Measurements from ENCODE around the gene HOXC6. TPM values are rescaled to one million over a fixed set of nuclear protein-coding genes. Genes with fewer than 3 reads are reported as not detected.
A peak's percentile ranks its signal among the peaks of the same experiment; 100 is the strongest.

The HOXC6 gene
- polyA plus RNA-seq, 6 donors from 2014 or later, result not detected

GRCh38 chr12:54009171-54010052, 18.8 kb upstream of the HOXC6 start:
- DNase-seq (no peak), ATAC-seq (ENCODE audit: low read depth in 2 of 2) (no peak)
- peak overlapping the region in 7 of 8 donors; percentile 62 to 90 (median 69) for H3K4me3 Mint-ChIP-seq
- H3K27me3 Mint-ChIP-seq, result peaks cover 79 to 97% (median 93%) of the 10 kb centered on the region in 3 donors
- peaks cover 29 to 51% (median 39%) of the 10 kb centered on the region in 3 donors for H3K4me1 Mint-ChIP-seq
- H3K27ac Mint-ChIP-seq, result peak overlapping the region in 2 of 6 donors; percentile 78 to 91
- peaks cover 0 to 2% (median 0%) of the 10 kb centered on the region in 7 donors for H3K9me3 Mint-ChIP-seq
- no peaks in the 10 kb centered on the region for H3K36me3 Mint-ChIP-seq

GRCh38 chr12:54010053-54010971, 17.9 kb upstream of the HOXC6 start:
- no peak for ATAC-seq (ENCODE audit: low read depth in 2 of 2)
- Mint-ChIP-seq H3K4me1 (peaks cover 34 to 52% (median 48%) of the 10 kb centered on the region in 3 donors), H3K4me3 (peak overlapping the region in 5 of 8 donors; percentile 12 to 73 (median 47)), H3K9me3 (peaks cover 0 to 6% (median 2%) of the 10 kb centered on the region in 7 donors), H3K36me3 (no peaks in the 10 kb centered on the region), H3K27ac (peak overlapping the region in 2 of 6 donors; percentile 26 to 78), H3K27me3 (peaks cover 80 to 97% (median 93%) of the 10 kb centered on the region in 3 donors)
- DNase-seq, result no peak

DNA sequence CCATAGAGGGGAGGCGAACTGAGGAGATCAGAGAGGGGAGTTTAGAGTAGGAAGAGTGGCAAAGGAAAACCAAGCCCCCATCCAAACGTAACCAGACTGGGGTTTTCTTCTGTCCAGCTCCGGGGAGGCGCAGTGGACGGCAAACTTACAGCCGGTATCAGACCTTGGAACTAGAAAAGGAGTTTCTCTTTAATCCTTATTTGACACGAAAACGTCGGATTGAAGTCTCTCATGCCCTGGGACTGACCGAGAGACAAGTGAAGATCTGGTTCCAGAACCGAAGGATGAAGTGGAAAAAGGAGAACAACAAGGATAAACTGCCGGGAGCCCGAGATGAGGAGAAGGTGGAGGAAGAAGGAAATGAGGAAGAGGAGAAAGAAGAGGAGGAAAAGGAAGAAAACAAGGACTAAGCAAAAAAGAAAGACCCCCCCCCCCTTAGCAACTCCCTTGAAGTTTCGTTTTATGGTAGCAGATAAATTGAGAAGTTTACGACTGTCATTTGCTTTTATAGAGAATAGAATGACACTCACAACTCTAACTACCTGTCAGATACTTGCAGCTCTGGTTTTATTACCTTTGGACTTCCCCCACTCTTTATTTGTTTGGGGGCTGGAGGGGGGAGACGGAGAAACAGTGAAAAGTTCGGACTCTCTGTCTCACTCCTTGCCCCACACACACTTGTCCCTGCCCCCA, 17.1 kb upstream of the HOXC6 start:
- peaks cover 77 to 94% (median 88%) of the 10 kb centered on the region in 3 donors for H3K27me3 Mint-ChIP-seq
- DNase-seq (no peak), ATAC-seq (ENCODE audit: low read depth in 2 of 2) (no peak)
- no peaks in the 10 kb centered on the region for H3K36me3 Mint-ChIP-seq
- H3K4me3 Mint-ChIP-seq, result peak overlapping the region in 5 of 8 donors; percentile 7 to 46 (median 32)
- H3K27ac Mint-ChIP-seq, result peak overlapping the region in 3 of 6 donors; percentile 74 to 86 (median 78)
- peaks cover 0 to 9% (median 2%) of the 10 kb centered on the region in 7 donors for H3K9me3 Mint-ChIP-seq
- peaks cover 29 to 45% (median 40%) of the 10 kb centered on the region in 3 donors for H3K4me1 Mint-ChIP-seq

DNA sequence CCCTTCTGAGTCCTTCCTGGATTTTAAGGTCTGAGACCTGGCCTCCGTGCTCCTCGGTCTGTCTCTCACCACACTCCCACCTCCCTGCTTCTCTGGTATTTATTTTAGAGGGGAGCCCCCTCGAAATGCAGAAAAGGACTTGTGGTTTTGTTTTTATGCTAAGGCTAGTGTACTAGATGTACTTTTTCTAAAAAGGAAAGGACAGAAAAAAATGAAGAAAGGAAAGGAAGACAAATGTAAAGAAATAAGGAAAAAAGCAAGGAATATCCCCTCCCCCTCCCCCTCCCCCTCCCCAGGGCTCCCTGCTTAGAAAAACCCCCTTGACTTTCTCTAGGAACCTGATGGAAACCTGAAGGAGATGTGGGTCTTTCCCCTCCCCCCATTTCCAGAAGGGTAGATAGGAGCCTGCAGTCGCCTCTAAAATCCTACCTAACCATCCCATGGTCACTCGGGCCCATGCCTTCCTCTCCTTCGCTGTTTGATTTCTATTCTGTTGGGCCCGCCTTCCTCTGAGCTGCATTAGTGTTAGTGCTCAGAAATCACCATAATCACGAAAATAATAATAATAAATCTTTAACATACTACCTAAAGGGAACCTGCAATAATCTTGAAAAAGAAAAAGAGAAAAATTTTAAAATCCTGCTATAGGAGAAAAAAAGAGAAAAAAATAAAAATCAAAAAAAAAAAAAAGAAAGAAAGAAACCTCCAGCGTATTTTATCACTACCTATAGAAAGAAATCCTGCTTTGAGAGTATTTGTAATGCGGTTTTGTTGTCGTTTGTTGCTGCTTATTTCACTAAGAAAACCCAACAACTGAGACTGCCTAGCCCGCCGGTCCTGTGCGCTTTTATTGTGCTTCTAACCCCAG, 16.3 kb upstream of the HOXC6 start:
- peaks cover 25 to 38% (median 36%) of the 10 kb centered on the region in 3 donors for H3K4me1 Mint-ChIP-seq
- no peak for ATAC-seq (ENCODE audit: low read depth in 2 of 2)

DNA sequence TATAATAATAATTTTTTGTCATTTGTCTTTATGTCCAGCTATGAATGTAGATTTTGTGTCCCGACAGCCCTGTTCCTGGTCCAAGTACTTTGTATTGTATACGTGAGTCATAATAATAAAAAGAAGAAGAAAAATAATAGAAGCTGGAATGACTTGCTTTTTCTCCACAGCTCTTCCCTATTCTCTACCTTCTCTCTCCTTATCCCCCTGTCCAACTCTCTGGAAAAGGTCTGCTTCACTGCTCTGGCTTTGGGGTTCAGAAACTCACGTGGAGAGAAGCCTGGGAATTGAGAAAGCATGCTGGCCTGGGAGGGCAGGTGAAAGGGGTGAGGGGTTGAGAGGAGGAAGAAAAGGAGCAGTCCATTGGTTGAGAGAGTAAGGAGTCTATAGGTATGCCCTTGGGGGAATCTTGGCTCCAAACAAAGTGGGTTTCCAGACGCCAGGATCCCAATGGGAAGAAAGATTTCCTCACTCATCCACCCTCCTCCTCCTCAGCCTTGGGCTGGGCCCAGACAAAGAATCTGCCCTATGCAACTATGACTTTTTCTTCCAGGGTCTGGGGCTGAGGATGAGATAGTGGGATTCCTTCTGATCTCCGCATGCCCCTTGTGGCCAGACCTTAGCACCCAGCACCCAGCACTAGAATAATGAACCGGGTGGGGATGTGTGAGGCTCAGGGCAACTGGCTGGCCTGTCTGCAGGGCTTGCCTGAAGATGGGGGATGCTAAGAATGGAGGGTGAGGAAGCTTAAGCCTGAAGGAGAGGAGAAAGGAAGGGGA, 15.4 kb upstream of the HOXC6 start:
- Mint-ChIP-seq H3K27me3 (peaks cover 74 to 87% (median 82%) of the 10 kb centered on the region in 3 donors), H3K4me3 (peak overlapping the region in 2 of 8 donors; percentile 11 to 59), H3K27ac (peak overlapping the region in 2 of 6 donors; percentile 78 to 82), H3K9me3 (peaks cover 0 to 12% (median 2%) of the 10 kb centered on the region in 7 donors), H3K36me3 (no peaks in the 10 kb centered on the region), H3K4me1 (peaks cover 34 to 45% (median 41%) of the 10 kb centered on the region in 3 donors)
- ATAC-seq (ENCODE audit: low read depth in 2 of 2), result no peak
- no peak for DNase-seq

More for the DNA sequence above, 16.3 kb upstream of the HOXC6 start:
- DNase-seq, result no peak
- H3K36me3 Mint-ChIP-seq, result no peaks in the 10 kb centered on the region
- H3K9me3 Mint-ChIP-seq, result peaks cover 0 to 10% (median 2%) of the 10 kb centered on the region in 7 donors
- H3K4me3 Mint-ChIP-seq, result peak overlapping the region in 2 of 8 donors; percentile 32 to 46
- H3K27me3 Mint-ChIP-seq, result peaks cover 75 to 87% (median 82%) of the 10 kb centered on the region in 3 donors
- H3K27ac Mint-ChIP-seq, result peak overlapping the region in 3 of 6 donors; percentile 44 to 86 (median 74)

DNA sequence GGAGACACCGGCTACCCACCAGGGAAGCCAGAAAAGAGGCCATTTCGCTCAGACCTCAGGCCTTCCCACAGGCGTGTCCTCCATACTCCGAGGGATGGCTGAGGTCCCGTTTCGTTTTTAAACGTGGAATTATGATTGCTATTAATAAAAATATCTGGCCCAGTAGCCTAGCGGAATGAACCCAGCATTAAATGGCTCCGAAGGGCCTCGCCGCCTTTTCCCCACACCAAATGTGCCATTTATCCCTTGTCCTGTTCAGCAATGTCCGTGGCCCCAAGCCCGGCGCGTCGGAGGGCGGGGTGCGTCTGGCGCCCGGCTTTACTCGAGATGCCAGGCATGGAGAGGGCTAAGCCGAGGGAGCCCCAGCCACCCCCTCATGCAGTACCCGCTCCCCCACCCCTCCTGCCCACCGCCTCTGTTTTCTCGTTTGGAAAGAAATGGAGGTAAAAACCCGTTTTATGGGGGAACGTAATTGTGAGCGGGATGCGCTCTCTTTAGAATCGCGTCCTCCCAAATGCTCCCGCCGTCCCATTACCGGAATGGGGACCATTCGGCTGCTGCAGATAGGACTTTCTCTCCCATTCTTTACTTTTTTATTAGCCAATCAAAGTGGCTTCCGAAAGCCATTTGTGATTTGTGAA, 13.7 kb upstream of the HOXC6 start:
- H3K9me3 Mint-ChIP-seq, result peaks cover 0 to 12% (median 2%) of the 10 kb centered on the region in 7 donors
- H3K27ac Mint-ChIP-seq, result peak overlapping the region in 3 of 6 donors; percentile 47 to 91 (median 91)
- peaks cover 65 to 84% (median 83%) of the 10 kb centered on the region in 3 donors for H3K27me3 Mint-ChIP-seq
- ATAC-seq (ENCODE audit: low read depth in 2 of 2) (no peak), DNase-seq (no peak)
- peaks cover 36 to 48% (median 38%) of the 10 kb centered on the region in 3 donors for H3K4me1 Mint-ChIP-seq
- H3K4me3 Mint-ChIP-seq, result peak overlapping the region in 5 of 8 donors; percentile 36 to 79 (median 60)
- H3K36me3 Mint-ChIP-seq, result no peaks in the 10 kb centered on the region

DNA sequence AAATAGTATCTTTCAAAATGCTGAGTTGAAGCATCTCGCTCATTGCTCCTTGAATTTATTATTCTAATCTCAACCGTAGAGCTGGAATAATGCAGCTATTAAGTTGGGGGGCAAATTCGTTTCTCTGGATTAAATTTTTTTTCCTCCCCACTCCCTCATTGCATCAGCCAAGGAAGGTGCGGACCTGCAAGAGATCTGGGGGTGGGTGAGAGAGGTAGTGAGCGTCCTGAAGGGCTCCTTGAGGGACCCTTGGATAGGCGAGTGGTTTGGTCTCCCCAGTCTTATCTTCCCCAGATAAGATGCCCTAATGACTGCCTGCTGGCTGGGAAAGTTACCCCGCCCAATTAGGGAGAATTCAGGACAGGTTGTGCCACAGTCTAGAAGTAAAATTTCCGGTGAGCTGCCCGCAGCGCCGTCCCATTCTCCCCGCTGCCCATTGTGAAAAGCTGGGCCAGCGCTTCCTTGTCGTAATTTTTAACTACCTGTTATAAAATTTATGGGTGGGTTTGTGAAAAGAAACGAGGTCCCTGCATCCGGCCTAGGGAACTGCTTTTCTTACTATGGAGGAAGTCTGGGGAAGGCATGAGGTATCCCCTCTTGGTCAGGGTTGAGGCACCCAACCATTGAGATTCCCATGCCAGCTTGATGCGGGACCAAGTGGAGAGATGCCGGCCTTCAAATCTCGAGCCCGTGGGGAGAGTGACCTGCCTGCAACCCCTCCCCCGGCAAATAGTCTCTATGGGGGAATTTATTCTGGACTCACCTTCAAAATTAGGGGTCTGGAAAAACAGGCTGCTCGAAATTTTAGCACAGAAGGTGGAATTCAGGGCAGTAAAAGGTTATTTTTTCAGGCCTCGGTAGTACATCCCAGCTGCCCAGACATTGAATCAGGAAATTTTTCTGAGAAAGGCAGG, 13.0 kb upstream of the HOXC6 start:
- DNase-seq (no peak), ATAC-seq (ENCODE audit: low read depth in 2 of 2) (no peak)
- Mint-ChIP-seq H3K27me3 (peaks cover 71 to 84% (median 83%) of the 10 kb centered on the region in 3 donors), H3K36me3 (no peaks in the 10 kb centered on the region), H3K4me1 (peaks cover 34 to 49% (median 35%) of the 10 kb centered on the region in 3 donors), H3K9me3 (peaks cover 0 to 13% (median 3%) of the 10 kb centered on the region in 7 donors), H3K27ac (peak overlapping the region in 4 of 6 donors; percentile 47 to 91 (median 84)), H3K4me3 (peak overlapping the region in 4 of 8 donors; percentile 36 to 79 (median 52))

GRCh38 chr12:54016051-54016450, 12.2 kb upstream of the HOXC6 start:
- Mint-ChIP-seq H3K27me3 (peaks cover 67 to 83% (median 82%) of the 10 kb centered on the region in 3 donors), H3K27ac (peak overlapping the region in 2 of 6 donors; percentile 48 to 70), H3K36me3 (no peaks in the 10 kb centered on the region), H3K4me3 (peak overlapping the region in 1 of 8 donors; percentile 32), H3K9me3 (peaks cover 0 to 13% (median 3%) of the 10 kb centered on the region in 7 donors), H3K4me1 (peaks cover 29 to 46% (median 33%) of the 10 kb centered on the region in 3 donors)
- ATAC-seq (ENCODE audit: low read depth in 2 of 2) (no peak), DNase-seq (no peak)

DNA sequence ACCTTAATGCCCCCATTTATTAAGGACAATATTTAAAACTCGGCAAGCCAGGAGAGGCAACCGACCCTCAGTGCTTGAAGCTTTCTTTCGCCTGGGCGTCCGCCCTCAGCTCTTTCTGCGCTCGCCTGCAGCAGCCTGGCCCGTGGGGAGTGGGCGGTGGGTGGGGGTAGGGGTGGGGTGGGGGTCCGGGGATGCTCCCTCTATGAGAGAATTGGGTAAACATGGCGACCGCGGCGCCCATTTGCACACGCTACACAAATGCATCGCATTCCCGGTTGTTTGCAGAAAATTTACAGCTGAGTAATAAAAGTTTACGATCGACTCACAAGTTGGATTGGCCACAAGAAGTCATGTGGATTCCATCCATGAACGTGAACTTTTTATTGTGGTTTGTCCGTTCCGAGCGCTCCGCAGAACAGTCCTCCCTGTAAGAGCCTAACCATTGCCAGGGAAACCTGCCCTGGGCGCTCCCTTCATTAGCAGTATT, 11.7 kb upstream of the HOXC6 start:
- DNase-seq (no peak), ATAC-seq (ENCODE audit: low read depth in 2 of 2) (no peak)
- H3K36me3 Mint-ChIP-seq, result no peaks in the 10 kb centered on the region
- peak overlapping the region in 1 of 6 donors; percentile 70 for H3K27ac Mint-ChIP-seq
- peaks cover 0 to 13% (median 3%) of the 10 kb centered on the region in 7 donors for H3K9me3 Mint-ChIP-seq
- H3K27me3 Mint-ChIP-seq, result peaks cover 67 to 83% (median 82%) of the 10 kb centered on the region in 3 donors
- H3K4me1 Mint-ChIP-seq, result peaks cover 24 to 41% (median 28%) of the 10 kb centered on the region in 3 donors
- no peak overlapping the region for H3K4me3 Mint-ChIP-seq
